ENCODE results near the gene NUP205.

- no peak for TF ChIP-seq TAF1 (IDR thresholded peaks at IDR 0.05; ENCODE audit: low read depth, low read length)
- no peak for TF ChIP-seq POLR2A (IDR thresholded peaks at IDR 0.05; ENCODE audit: low read depth, low read length)
- TF ChIP-seq POLR2AphosphoS5 (IDR thresholded peaks at IDR 0.05; ENCODE audit: low read depth, low read length), result no peak
Measured at GRCh38 chr7:135514856-135515255, 42.9 kb upstream of the NUP205 start.

Measured in GM12891 (cell line).